ENCODE results near the gene TP53AIP1.
"Not testable (repeated sequence)": the region's sequence is repeated elsewhere in the genome, so short reads cannot be mapped to it uniquely, and the experiment has no call there.

The TP53AIP1 gene

GRCh38 chr11:128924510-128925249, 18.0 kb downstream of the TP53AIP1 start:
- no peak for DNase-seq

GRCh38 chr11:128924104-128924503, 18.6 kb downstream of the TP53AIP1 start:
- DNase-seq = no peak

GRCh38 chr11:128921793-128922192, 20.9 kb downstream of the TP53AIP1 start:
- no peak for DNase-seq

- no peak for DNase-seq
These were observed 22.0 kb downstream of the TP53AIP1 start for GRCh38 chr11:128920666-128921065.

GRCh38 chr11:128919635-128920034, 23.0 kb downstream of the TP53AIP1 start:
- not testable (repeated sequence) for DNase-seq

- DNase-seq = no peak
These were observed 23.5 kb downstream of the TP53AIP1 start for GRCh38 chr11:128919216-128919615.

- no peak for DNase-seq
These were observed 25.4 kb downstream of the TP53AIP1 start for GRCh38 chr11:128917144-128917724.

- DNase-seq = no peak
These were observed 26.0 kb downstream of the TP53AIP1 start for GRCh38 chr11:128916681-128917080.

- no peak for DNase-seq
These were observed 26.6 kb downstream of the TP53AIP1 start for GRCh38 chr11:128916037-128916572.

GRCh38 chr11:128915149-128915521, 27.5 kb downstream of the TP53AIP1 start:
- no peak for DNase-seq

GRCh38 chr11:128914216-128915148, 28.2 kb downstream of the TP53AIP1 start:
- no peak for DNase-seq

- DNase-seq = no peak
These were observed 28.9 kb downstream of the TP53AIP1 start for GRCh38 chr11:128913806-128914205.

GRCh38 chr11:128911701-128912100, 31.0 kb downstream of the TP53AIP1 start:
- DNase-seq = no peak

- DNase-seq = no peak
These were observed 31.4 kb downstream of the TP53AIP1 start for GRCh38 chr11:128911239-128911638.

- DNase-seq = no peak
These were observed 32.1 kb downstream of the TP53AIP1 start for GRCh38 chr11:128910576-128910975.

- no peak for DNase-seq
These were observed 33.1 kb downstream of the TP53AIP1 start for GRCh38 chr11:128909438-128910125.

- no peak for DNase-seq
These were observed 34.1 kb downstream of the TP53AIP1 start for GRCh38 chr11:128908391-128909246.

GRCh38 chr11:128907585-128907984, 35.1 kb downstream of the TP53AIP1 start:
- no peak for DNase-seq

- no peak for DNase-seq
These were observed 36.3 kb downstream of the TP53AIP1 start for GRCh38 chr11:128906185-128907050.

- DNase-seq = peak; percentile 82
These were observed 37.1 kb downstream of the TP53AIP1 start for GRCh38 chr11:128905345-128906184.
